ENCODE data around the gene PARVB. TPM values are rescaled to one million over a fixed set of nuclear protein-coding genes. Genes with fewer than 3 reads are reported as not detected.
"Not testable (repeated sequence)": the region's sequence is repeated elsewhere in the genome, so short reads cannot be mapped to it uniquely, and the experiment has no call there.

The PARVB gene
- total RNA-seq, 1 experiment from 2014 or later: 37.9 TPM

DNA sequence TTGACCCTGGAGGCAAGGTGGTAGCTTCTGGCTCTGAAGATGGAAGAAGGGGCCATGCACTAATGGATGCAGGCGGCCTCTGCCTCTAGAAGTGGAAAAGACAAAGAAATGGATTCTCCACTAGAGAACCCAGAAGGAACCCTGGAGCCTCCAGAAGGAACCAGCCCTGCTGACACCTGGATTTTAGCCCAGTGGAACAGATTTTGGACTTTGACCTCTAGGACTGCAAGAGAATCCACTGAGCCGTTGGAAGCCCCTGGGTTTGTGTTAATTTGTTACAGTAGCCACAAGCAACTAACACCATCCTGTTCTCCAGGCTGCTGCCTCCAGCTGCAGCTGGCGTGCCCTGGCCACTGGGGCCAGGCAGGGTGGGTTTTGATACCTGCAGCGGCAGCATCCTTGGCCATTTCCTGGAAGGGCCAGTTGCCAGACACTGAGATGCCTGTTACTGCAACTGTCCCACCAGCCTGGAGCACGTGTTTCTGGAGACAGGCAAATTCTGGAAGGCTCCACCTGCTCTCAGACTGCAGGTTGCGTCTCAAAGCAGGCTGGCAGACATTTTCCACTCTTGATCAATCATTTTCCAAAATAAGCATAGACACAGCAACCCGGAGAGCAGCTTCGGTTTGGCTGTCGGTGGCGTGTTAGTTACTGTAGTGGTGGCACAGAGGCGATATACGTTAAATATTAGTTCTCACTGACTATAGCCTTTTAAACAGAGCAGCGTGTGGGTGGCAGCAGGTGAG, 79.8 kb downstream of the PARVB start:
- H3K4me3 ChIP-seq (ENCODE audit: insufficient read depth, low read depth, low read length): no peak overlapping the region
- no peak for DNase-seq
- H3K27me3 ChIP-seq (ENCODE audit: control insufficient read depth, insufficient read depth, low read length): no peaks in the 10 kb centered on the region
- H3K36me3 ChIP-seq (replicated peaks; ENCODE audit: control insufficient read depth, insufficient read depth, low read length): no peaks in the 10 kb centered on the region; the same call in none of the 2 replicates

DNA sequence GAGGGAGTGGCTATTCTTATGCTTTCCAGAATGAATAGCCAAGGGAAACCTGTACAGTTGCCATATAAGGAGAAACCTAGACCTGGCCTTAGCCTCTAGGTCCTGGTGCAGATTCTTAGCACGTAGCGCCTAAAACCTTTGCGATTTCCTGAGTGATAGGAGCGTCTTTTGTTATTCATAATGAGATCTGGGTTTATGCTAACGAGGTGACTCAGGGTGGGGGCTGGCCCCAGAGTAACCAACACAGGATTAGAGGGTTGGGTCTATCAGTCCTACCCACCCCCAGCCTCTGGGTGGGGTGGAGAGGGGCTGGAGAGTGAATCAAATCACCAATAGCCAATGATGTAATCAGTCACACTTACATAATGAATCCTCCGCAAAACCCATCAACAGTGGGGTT, 83.2 kb downstream of the PARVB start:
- no peak overlapping the region for H3K4me3 ChIP-seq (ENCODE audit: insufficient read depth, low read depth, low read length)
- no peaks in the 10 kb centered on the region; the same call in 1 of the 2 replicates for H3K36me3 ChIP-seq (replicated peaks; ENCODE audit: control insufficient read depth, insufficient read depth, low read length)
- DNase-seq: peak; percentile 88
- no peaks in the 10 kb centered on the region for H3K27me3 ChIP-seq (ENCODE audit: control insufficient read depth, insufficient read depth, low read length)

DNA sequence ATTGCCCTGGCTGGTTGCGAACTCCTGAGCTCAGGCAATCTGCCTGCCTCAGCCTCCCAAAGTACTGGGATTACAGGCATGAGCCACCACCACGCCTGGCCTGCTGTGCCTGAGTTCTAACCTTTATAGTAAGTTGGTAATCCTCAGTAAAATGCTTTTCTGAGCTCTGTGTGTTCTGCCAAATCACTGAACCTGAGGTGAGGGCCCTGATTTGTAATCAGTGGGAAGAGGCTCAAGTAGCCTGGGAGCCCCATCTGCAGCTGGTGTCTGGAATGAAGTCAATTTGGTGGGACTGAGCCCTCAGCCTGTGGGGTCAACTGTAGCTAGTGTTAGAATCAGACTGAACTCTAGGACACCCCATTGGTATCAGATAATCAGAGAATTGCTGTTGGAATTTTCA, 84.0 kb downstream of the PARVB start:
- no peaks in the 10 kb centered on the region; the same call in 1 of the 2 replicates for H3K36me3 ChIP-seq (replicated peaks; ENCODE audit: control insufficient read depth, insufficient read depth, low read length)
- H3K27me3 ChIP-seq (ENCODE audit: control insufficient read depth, insufficient read depth, low read length): no peaks in the 10 kb centered on the region
- DNase-seq: no peak

DNA sequence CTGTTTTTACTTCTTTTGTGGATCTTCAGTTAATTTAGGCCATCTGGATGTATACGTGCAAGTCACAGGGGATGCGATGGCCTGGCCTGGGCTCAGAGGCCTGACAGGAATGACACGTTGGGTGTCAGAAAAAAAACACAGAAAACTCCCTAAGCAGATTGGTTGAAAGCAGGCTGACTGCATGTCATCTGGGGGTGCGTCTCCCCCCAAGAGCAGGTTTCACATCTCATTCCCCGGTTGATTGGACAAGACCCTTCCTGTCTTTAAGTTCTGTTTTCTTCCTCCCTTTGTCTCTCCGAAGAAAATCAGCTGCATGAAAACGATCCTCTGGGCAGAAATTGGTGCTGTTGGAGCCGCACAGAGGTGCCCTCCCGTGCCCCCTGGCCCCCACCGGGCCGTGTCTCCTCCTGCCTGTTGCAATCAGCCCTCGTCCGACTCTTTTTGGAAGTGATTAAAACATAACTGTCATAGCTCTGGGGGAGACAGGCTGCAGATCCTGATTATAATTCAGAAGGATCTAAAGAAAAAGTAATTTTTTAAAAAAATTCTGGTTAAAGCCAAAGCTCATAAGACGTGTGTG, 84.8 kb downstream of the PARVB start:
- Histone ChIP-seq H3K4me3 (ENCODE audit: insufficient read depth, low read depth, low read length) (no peak overlapping the region), H3K36me3 (replicated peaks; ENCODE audit: control insufficient read depth, insufficient read depth, low read length) (no peaks in the 10 kb centered on the region; the same call in 1 of the 2 replicates), H3K27me3 (ENCODE audit: control insufficient read depth, insufficient read depth, low read length) (no peaks in the 10 kb centered on the region)
- DNase-seq: no peak

More for the DNA sequence above, 84.0 kb downstream of the PARVB start:
- no peak overlapping the region for H3K4me3 ChIP-seq (ENCODE audit: insufficient read depth, low read depth, low read length)

DNA sequence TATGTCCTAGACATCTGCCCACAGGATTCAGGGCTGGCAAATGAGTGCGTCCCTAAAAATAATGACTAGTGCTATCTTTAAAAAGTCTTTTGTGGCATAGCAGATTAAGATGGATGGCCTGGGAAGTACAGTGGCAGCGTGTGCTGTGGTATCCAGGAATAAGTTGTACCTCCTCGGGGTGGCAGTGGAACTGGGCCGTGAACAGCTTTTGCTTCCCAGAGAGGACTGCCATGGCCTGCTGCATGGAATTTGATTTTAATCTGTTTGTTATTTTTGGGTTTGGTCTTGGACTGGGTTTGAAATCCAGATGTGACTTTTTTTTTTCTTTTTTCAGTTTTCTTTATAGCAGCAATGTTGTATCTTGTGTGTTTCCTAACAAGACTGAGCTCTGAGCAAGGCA, 85.3 kb downstream of the PARVB start:
- no peaks in the 10 kb centered on the region; the same call in 1 of the 2 replicates for H3K36me3 ChIP-seq (replicated peaks; ENCODE audit: control insufficient read depth, insufficient read depth, low read length)
- H3K4me3 ChIP-seq (ENCODE audit: insufficient read depth, low read depth, low read length): no peak overlapping the region
- no peak for DNase-seq
- H3K27me3 ChIP-seq (ENCODE audit: control insufficient read depth, insufficient read depth, low read length): no peaks in the 10 kb centered on the region

DNA sequence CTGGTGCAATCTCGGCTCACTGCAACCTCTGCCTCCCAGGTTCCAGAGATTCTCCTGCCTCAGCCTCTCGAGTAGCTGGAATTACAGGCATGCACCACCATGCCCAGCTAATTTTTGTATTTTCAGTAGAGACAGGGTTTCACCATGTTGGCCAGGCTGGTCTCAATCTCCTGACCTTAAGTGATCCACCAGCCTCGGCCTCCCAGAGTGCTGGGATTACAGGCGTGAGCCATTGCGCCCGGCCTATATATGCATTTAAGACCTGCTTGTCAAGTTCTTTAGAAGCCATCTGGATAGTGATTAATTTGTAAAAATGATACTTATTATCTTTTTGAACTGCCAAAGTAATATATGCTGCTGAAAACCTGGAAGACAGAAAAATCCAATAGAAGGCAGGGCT, 86.6 kb downstream of the PARVB start:
- not testable (repeated sequence) for H3K4me3 ChIP-seq (ENCODE audit: insufficient read depth, low read depth, low read length); DNase-seq; H3K27me3 ChIP-seq (ENCODE audit: control insufficient read depth, insufficient read depth, low read length); H3K36me3 ChIP-seq (replicated peaks; ENCODE audit: control insufficient read depth, insufficient read depth, low read length)

DNA sequence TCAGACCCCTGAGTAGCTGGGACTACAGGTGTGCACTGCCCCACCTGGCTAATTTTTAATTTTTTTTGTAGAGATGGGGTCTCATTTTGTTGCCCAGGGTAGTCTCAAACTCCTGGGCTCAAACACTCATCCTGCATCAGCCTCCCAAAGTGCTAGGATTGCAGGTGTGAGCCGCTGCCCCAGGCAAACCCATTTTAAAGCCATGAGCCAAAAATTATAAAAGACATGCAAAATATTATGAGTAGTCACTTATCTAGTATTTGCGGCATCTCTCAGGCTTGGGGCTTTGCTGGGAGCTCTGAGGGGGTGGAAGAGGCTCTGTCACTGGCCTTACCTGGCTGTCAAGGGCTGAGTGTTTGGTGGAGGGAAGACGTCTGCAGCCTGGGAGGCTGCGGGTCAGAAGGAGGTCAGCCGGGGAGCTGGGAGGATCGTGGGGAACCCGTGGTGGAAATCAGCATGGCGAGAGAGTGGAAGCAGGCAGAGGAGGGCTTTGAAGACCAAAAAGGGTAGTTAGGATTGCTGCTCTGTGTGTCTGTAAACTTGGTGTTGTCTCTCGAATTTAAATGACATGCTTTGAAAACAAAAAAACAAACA, 87.6 kb downstream of the PARVB start:
- DNase-seq: peak; percentile 58
- no peaks in the 10 kb centered on the region for H3K27me3 ChIP-seq (ENCODE audit: control insufficient read depth, insufficient read depth, low read length)
- H3K4me3 ChIP-seq (ENCODE audit: insufficient read depth, low read depth, low read length): no peak overlapping the region
- H3K36me3 ChIP-seq (replicated peaks; ENCODE audit: control insufficient read depth, insufficient read depth, low read length): no peaks in the 10 kb centered on the region

DNA sequence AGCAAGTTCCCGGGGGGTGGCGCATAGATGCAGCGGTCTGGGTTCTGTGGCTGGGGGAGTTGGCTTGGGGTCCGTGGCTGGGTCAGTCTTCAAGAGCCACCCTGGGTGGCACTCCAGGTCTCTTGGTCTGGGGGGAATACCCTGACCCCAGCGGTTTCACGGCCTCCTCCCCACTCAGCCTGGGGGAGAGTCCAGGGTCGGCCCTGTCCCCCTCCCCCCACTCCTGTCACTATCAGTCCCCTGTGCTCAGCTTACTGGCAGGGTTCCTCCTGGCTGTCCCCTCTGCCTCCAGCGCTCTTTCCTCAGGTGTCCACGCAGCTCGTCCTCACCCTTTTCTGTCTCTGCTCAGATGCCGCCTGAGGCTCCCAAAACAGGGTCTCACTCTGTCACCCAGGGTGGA, 88.1 kb downstream of the PARVB start:
- peak; percentile 47 for DNase-seq
- Histone ChIP-seq H3K4me3 (ENCODE audit: insufficient read depth, low read depth, low read length) (no peak overlapping the region), H3K27me3 (ENCODE audit: control insufficient read depth, insufficient read depth, low read length) (no peaks in the 10 kb centered on the region)

DNA sequence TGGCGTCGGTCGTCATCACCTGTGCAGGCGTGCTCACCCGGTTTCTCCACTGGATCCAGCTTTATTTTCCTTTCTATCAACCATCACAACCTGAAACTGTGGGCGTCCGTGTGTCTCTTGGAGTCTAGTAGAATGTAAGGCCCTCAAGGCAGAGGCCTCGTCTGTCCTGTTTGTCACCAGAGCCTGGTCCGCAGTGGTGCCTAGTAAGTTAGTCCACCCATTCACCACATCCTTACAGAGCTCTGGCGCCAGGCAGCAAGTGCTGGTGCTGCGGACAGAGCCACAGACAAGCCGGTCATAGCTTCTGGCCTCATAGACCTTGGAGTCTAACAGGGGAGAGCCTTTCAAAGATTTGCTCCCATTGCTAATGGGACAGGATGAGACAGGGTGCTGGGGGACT, 92.2 kb downstream of the PARVB start:
- no peaks in the 10 kb centered on the region; the same call in 1 of the 2 replicates for H3K36me3 ChIP-seq (replicated peaks; ENCODE audit: control insufficient read depth, insufficient read depth, low read length)
- H3K27me3 ChIP-seq (ENCODE audit: control insufficient read depth, insufficient read depth, low read length): no peaks in the 10 kb centered on the region
- no peak overlapping the region for H3K4me3 ChIP-seq (ENCODE audit: insufficient read depth, low read depth, low read length)
- DNase-seq: no peak

More for the DNA sequence above, 88.1 kb downstream of the PARVB start:
- no peaks in the 10 kb centered on the region for H3K36me3 ChIP-seq (replicated peaks; ENCODE audit: control insufficient read depth, insufficient read depth, low read length)

DNA sequence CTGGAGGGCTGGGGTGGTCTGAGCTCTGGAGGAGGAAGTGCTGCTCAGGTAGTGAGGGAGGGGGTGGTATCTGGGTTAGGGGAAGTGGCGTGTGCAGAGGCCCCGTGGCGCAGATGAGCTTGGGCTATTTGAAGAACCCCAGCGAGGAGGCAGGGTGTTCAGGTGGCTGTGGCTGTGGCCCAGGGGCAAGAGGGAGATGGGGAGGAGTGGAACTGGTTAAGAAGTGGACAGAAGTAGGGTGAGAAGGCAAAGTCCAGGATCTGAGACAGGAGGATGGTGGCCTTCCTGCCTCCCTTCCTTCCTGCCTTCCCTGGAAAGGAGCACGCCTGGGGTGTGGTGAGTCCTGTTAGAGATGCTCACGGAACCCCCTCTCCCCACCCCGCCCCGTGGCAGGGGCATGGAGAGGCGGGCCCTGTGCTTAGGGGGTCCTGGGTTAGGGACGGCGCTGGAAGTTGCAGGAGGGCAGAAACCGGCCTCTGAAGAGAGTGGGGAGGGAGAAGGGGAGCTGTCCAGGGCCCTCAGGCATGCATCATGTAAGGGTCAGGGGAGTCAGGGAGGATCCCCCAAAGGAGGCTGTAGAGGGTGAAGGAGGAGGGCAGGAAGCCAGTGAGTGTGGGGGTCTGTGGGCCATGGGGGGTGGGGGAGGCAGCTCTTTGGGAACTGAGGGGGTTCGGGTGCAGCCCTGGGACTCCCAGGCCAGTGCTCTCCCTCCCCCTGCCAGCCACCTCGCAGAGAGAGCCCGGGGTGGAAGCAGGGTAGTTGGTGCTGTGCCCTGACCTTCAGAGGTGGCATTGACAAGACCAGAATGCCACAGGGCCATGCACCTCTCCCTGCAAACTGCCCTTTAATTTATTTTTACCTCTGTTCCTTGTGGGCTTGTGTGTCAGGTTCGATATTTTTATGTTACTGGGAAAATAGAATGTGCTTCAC, 92.9 kb downstream of the PARVB start:
- Histone ChIP-seq H3K36me3 (replicated peaks; ENCODE audit: control insufficient read depth, insufficient read depth, low read length) (no peaks in the 10 kb centered on the region; the same call in 1 of the 2 replicates), H3K27me3 (ENCODE audit: control insufficient read depth, insufficient read depth, low read length) (no peaks in the 10 kb centered on the region), H3K4me3 (ENCODE audit: insufficient read depth, low read depth, low read length) (no peak overlapping the region)
- peak; percentile 24 for DNase-seq

DNA sequence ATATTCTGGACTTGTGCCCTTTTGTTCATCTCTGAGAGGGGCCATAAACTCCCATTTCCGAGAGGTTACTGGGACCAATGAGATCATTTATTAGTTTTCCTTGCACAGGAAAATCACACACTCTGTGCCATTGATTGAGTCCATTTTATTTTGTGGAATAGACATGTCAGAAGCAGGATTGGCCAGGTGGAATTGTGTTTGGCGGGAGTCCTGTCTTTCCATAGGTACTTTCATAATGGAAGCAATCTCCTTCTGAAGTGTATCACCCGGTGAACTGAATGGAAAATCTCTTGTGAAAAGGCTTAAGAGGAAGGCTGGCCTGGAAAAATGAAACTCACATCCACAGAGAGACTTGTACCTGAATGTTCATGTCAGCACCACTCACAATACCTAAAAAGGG, 93.6 kb downstream of the PARVB start:
- H3K4me3 ChIP-seq (ENCODE audit: insufficient read depth, low read depth, low read length): no peak overlapping the region
- DNase-seq: no peak
- no peaks in the 10 kb centered on the region; the same call in 1 of the 2 replicates for H3K36me3 ChIP-seq (replicated peaks; ENCODE audit: control insufficient read depth, insufficient read depth, low read length)
- no peaks in the 10 kb centered on the region for H3K27me3 ChIP-seq (ENCODE audit: control insufficient read depth, insufficient read depth, low read length)

DNA sequence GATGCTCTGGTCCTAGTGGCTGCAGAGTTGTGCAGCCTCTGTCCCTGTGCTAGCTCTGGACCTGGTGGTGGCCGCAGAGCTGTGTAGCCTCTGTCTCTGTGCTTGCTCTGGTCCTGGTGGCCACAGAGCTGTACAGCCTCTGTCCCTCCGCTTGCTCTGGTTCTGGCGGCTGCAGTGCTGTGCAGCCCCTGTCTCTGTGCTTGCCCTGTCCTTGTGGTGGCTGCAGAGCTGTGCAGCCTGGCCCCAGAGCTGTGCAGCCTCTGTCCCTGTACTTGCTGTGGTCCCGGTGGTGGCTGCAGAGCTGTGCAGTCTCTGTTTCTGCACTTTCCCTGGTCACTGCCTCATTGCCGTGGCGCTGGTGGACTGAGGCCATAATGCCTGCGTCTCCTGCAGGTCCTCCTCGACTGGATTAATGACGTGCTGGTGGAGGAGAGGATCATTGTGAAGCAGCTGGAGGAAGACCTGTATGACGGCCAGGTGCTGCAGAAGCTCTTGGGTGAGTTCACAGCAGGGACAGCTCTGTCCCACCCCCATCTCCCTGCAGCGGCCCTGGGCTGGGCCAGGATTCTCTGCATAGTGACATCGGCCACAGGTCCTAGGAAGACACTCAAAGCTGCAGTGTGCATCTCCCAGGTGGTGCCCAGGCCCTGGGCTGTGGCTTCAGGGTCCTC, 94.7 kb downstream of the PARVB start:
- Histone ChIP-seq H3K36me3 (replicated peaks; ENCODE audit: control insufficient read depth, insufficient read depth, low read length) (no peaks in the 10 kb centered on the region; the same call in 1 of the 2 replicates), H3K4me3 (ENCODE audit: insufficient read depth, low read depth, low read length) (no peak overlapping the region), H3K27me3 (ENCODE audit: control insufficient read depth, insufficient read depth, low read length) (no peaks in the 10 kb centered on the region)
- DNase-seq: no peak

DNA sequence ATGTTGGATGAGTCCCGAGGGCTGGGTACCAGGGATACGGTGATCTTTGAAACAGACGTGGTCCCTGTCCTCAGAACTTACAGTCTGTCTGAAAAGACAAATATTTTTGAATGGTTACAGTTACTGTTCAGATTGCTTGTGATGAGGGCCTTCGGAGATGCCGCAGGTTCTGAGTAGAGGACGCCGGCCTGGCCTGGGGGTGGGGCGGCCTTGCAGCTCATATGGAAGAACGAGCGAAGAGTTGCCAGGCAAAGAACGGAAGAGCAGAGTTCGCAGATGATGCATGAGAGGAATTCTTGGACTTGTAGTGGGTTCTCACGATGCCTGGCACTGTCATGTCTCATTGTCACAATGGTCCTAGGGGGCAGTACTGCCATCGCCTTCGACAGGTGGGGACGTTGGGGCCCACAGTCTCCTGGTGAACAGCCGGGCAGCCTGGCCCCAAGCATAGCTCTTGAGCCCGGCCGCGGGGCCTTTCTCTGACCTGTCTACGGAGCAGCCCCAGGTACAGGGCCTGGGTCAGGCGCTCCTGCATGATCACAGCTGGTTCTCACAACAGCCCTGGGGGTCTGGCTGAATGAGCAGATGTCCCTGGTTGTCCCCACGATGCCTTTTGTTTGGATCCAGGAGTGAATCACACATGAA, 95.7 kb downstream of the PARVB start:
- no peaks in the 10 kb centered on the region for H3K27me3 ChIP-seq (ENCODE audit: control insufficient read depth, insufficient read depth, low read length)
- DNase-seq: peak; percentile 49
- no peak overlapping the region for H3K4me3 ChIP-seq (ENCODE audit: insufficient read depth, low read depth, low read length)
- H3K36me3 ChIP-seq (replicated peaks; ENCODE audit: control insufficient read depth, insufficient read depth, low read length): no peaks in the 10 kb centered on the region; the same call in 1 of the 2 replicates

Measured in H7 (cell line).